ENCODE data around the gene SMKR1. TPM values are rescaled to one million over a fixed set of nuclear protein-coding genes. Genes with fewer than 3 reads are reported as not detected.

The SMKR1 gene
- total RNA-seq, 1 experiment from 2014 or later = 8.9 TPM

DNA sequence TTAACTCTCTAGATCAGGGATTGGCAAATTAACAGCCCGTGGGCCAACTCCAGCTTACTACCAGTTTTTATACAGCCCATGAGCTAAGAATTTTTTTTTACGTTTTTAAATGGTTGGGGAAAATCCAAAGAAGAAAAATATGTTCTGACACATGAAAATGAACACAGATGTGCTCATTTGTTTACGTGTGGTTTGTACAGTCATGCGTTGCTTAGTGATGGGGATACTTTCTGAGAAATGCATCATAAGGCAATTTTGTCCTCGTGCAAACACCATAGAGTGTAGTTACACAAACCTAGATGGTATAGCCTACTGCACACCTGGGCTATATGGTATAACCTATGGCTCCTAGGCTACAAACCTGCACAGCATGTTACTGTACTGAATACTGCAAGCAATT is 8.3 kb upstream of the SMKR1 start:
- Histone ChIP-seq H3K79me2 (ENCODE audit: insufficient read depth, low read length) (no peaks in the 10 kb centered on the region), H3K36me3 (ENCODE audit: control insufficient read depth in 1 of 2, insufficient read depth in 2 of 2, low read length in 2 of 2) (no peaks in the 10 kb centered on the region), H3K4me3 (replicated peaks in 1 of 2; ENCODE audit: low read depth in 1 of 2, low read length in 2 of 2) (no peak overlapping the region), H3K9me2 (ENCODE audit: insufficient read depth) (no peaks in the 10 kb centered on the region), H3K4me1 (ENCODE audit: control insufficient read depth in 1 of 2, insufficient read depth in 2 of 2, low read length in 2 of 2) (no peaks in the 10 kb centered on the region), H4K20me1 (ENCODE audit: insufficient read depth) (no peaks in the 10 kb centered on the region), H3K27ac (ENCODE audit: low read depth, low read length) (no peak overlapping the region), H2AFZ (ENCODE audit: low read depth, low read length, poor library complexity, severe bottlenecking) (no peak overlapping the region), H3K9ac (ENCODE audit: low read length) (no peak overlapping the region), H3K4me2 (ENCODE audit: low read length) (no peak overlapping the region), H3K9me3 (ENCODE audit: control insufficient read depth in 1 of 2, insufficient read depth in 1 of 2, low read depth in 1 of 2, low read length in 2 of 2) (no peaks in the 10 kb centered on the region), H3K27me3 (ENCODE audit: insufficient read depth, low read length) (no peaks in the 10 kb centered on the region)
- ATAC-seq = no peak
- CTCF ChIA-PET = interaction anchor here (1.3 kb wide), 1 partner anchor 10 kb away, joined by 4 read pairs; no protein-coding TSS in a partner anchor
- DNase-seq (ENCODE audit: low read depth, low spot score) = no peak
- RAD21 ChIA-PET (ENCODE audit: low non-redundant PET in 1 of 2, low total read pairs in 2 of 2, uncharacterized antibody in 2 of 2, unreplicated experiment in 2 of 2) = no interaction called here
- POLR2A ChIA-PET = no interaction called here
- BruUV-seq (replicated peaks) = no TSS peak
- intact Hi-C loops (cut with micrococcal nuclease) = no loop called here
- no peak for TF ChIP-seq CBX3 (IDR thresholded peaks at IDR 0.05; ENCODE audit: low read depth)
- TF ChIP-seq FOSL1 (IDR thresholded peaks at IDR 0.05; ENCODE audit: low read depth) = no peak
- TF ChIP-seq TCF7L2 (IDR thresholded peaks at IDR 0.05; ENCODE audit: borderline replicate concordance, extremely low read depth, insufficient read depth, insufficient read length) = no peak
- TF ChIP-seq, protein P1, sequence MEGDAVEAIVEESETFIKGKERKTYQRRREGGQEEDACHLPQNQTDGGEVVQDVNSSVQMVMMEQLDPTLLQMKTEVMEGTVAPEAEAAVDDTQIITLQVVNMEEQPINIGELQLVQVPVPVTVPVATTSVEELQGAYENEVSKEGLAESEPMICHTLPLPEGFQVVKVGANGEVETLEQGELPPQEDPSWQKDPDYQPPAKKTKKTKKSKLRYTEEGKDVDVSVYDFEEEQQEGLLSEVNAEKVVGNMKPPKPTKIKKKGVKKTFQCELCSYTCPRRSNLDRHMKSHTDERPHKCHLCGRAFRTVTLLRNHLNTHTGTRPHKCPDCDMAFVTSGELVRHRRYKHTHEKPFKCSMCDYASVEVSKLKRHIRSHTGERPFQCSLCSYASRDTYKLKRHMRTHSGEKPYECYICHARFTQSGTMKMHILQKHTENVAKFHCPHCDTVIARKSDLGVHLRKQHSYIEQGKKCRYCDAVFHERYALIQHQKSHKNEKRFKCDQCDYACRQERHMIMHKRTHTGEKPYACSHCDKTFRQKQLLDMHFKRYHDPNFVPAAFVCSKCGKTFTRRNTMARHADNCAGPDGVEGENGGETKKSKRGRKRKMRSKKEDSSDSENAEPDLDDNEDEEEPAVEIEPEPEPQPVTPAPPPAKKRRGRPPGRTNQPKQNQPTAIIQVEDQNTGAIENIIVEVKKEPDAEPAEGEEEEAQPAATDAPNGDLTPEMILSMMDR (IDR thresholded peaks at IDR 0.05 in 2 of 3, conservative IDR thresholded peaks at IDR 0.05 in 1 of 3; ENCODE audit: borderline replicate concordance in 1 of 3, insufficient read depth in 1 of 3, low read depth in 2 of 3, low read length in 2 of 3) = no peak

DNA sequence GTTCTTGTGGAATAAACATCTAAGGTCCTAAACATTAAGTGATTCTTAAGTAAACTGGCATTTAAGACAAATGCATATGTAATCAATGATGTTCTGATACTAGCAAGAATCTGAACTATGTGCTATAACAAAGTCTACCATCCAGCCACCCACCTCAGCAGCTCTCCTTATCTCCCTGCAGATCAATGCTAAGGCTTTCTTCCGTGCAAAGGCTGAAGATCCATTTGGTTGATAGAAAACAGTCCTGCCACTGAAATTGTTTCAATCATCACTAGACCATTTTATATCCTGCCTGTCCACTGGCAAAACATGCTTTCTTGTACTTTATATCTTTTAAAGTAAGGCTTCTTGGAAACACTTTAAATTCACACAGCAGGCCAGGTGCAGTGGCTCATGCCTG is 6.3 kb upstream of the SMKR1 start:
- Histone ChIP-seq H3K36me3 (ENCODE audit: control insufficient read depth in 1 of 2, insufficient read depth in 2 of 2, low read length in 2 of 2) (no peaks in the 10 kb centered on the region), H3K4me1 (ENCODE audit: control insufficient read depth in 1 of 2, insufficient read depth in 2 of 2, low read length in 2 of 2) (no peaks in the 10 kb centered on the region), H4K20me1 (ENCODE audit: insufficient read depth) (no peaks in the 10 kb centered on the region), H3K9ac (ENCODE audit: low read length) (no peak overlapping the region), H3K27ac (ENCODE audit: low read depth, low read length) (no peak overlapping the region), H3K27me3 (ENCODE audit: insufficient read depth, low read length) (no peaks in the 10 kb centered on the region), H3K9me2 (ENCODE audit: insufficient read depth) (no peaks in the 10 kb centered on the region), H3K79me2 (ENCODE audit: insufficient read depth, low read length) (no peaks in the 10 kb centered on the region), H3K4me2 (ENCODE audit: low read length) (no peak overlapping the region), H3K4me3 (replicated peaks in 1 of 2; ENCODE audit: low read depth in 1 of 2, low read length in 2 of 2) (no peak overlapping the region), H2AFZ (ENCODE audit: low read depth, low read length, poor library complexity, severe bottlenecking) (no peak overlapping the region), H3K9me3 (ENCODE audit: control insufficient read depth in 1 of 2, insufficient read depth in 1 of 2, low read depth in 1 of 2, low read length in 2 of 2) (no peaks in the 10 kb centered on the region)
- intact Hi-C loops (cut with micrococcal nuclease) = no loop called here
- ChIA-PET RAD21 (ENCODE audit: low non-redundant PET in 1 of 2, low total read pairs in 2 of 2, uncharacterized antibody in 2 of 2, unreplicated experiment in 2 of 2) (no interaction called here), POLR2A (no interaction called here), CTCF (no interaction called here)
- BruUV-seq (replicated peaks) = no TSS peak
- DNase-seq (ENCODE audit: low read depth, low spot score) = no peak
- no peak for TF ChIP-seq TCF7L2 (IDR thresholded peaks at IDR 0.05; ENCODE audit: borderline replicate concordance, extremely low read depth, insufficient read depth, insufficient read length)
- TF ChIP-seq FOSL1 (IDR thresholded peaks at IDR 0.05; ENCODE audit: low read depth) = no peak
- TF ChIP-seq RAD21 (IDR thresholded peaks at IDR 0.05; ENCODE audit: low read depth) = no peak
- TF ChIP-seq, protein P1 (IDR thresholded peaks at IDR 0.05 in 2 of 3, conservative IDR thresholded peaks at IDR 0.05 in 1 of 3; ENCODE audit: borderline replicate concordance in 1 of 3, insufficient read depth in 1 of 3, low read depth in 2 of 3, low read length in 2 of 3) = no peak
- TF ChIP-seq ELF1 (IDR thresholded peaks at IDR 0.05; ENCODE audit: borderline replicate concordance, low read depth) = no peak
- TF ChIP-seq EZH2phosphoT487 (IDR thresholded peaks at IDR 0.05; ENCODE audit: borderline replicate concordance) = no peak
- TF ChIP-seq POLR2A (IDR thresholded peaks at IDR 0.05; ENCODE audit: borderline replicate concordance, extremely low read depth, insufficient read depth, insufficient read length) = no peak
- TF ChIP-seq SIN3A (IDR thresholded peaks at IDR 0.05; ENCODE audit: low read depth) = no peak
- no peak for TF ChIP-seq CEBPB (IDR thresholded peaks at IDR 0.05; ENCODE audit: low read depth)
- no peak for TF ChIP-seq EGR1 (IDR thresholded peaks at IDR 0.05; ENCODE audit: low read depth)
- TF ChIP-seq ZFX (IDR thresholded peaks at IDR 0.05) = no peak
- TF ChIP-seq POLR2AphosphoS5 (IDR thresholded peaks at IDR 0.05; ENCODE audit: low read depth, low read length) = no peak
- TF ChIP-seq, protein P2, sequence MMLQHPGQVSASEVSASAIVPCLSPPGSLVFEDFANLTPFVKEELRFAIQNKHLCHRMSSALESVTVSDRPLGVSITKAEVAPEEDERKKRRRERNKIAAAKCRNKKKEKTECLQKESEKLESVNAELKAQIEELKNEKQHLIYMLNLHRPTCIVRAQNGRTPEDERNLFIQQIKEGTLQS (IDR thresholded peaks at IDR 0.05) = no peak
- no peak for TF ChIP-seq MAX (IDR thresholded peaks at IDR 0.05)
- no peak for TF ChIP-seq ZNF274 (IDR thresholded peaks at IDR 0.05; ENCODE audit: low read depth, low read length)
- no peak for TF ChIP-seq SP1 (IDR thresholded peaks at IDR 0.05; ENCODE audit: low read depth)
- no peak for TF ChIP-seq YY1 (IDR thresholded peaks at IDR 0.05; ENCODE audit: extremely low read depth, insufficient replicate concordance, low read depth, low read length)
- ATAC-seq = no peak

Data from HCT116 (cell line).